Medulla oblongata (tissue), 1 donor: ENCODE measurements around the gene SRD5A1.
"Not testable (repeated sequence)": the region's sequence is repeated elsewhere in the genome, so short reads cannot be mapped to it uniquely, and the experiment has no call there.

Source experiments
- DNase-seq: peaks from one replicate; pipeline ENCODE4 v3.0.0-alpha.2; 2015; ENCODE audit errors: extremely low spot score

The SRD5A1 gene

DNA sequence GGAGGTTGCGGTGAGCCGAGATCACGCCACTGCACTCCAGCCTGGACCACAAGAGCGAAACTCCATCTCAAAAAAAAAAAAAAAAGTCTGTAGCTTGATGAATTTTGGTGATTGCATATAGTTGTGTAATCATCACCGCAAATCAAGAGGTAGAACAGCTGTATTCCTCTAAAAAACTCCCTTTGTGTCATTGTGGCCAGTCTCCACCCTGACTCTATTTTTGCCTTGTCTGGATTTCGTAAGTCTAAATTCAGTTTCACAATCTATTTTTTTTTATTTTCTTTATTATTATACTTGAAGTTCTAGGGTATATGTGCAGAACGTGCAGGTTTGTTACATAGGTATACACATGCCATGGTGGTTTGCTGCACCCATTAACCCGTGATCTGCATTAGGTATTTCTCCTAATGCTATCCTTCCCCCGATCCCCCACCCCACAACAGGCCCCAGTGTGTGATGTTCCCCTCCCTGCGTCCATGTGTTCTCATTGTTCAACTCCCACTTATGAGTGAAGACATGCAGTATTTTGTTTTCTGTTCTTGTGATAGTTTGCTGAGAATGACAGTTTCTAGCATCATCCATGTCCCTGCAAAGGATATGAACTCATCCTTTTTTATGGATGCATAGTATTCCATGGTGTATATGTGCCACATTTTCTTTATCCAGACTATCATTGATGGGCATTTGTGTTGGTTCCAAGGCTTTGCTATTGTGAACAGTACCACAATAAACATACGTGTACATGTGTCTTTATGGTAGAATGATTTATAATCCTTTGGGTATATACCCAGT, 12.5 kb downstream of the SRD5A1 start:
- DNase-seq: not testable (repeated sequence)

DNA sequence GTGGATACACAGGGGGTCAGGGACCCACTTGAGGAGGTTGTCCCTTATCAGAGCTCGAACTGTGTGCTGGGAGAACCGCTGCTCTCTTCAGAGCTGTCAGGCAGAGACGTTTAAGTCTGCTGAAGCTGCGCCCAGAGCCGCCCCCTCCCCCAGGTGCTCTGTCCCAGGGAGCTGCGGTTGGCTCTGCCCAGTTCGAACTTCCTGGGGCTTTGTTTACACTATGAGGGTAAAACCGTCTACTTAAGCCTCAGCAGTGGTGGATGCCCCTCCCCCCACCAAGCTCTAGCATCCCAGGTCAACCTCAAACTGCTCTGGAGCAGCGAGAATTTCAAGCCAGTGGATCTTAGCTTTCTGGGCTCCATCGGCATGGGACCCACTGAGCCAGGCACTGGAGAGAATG, 15.9 kb downstream of the SRD5A1 start:
- DNase-seq: no peak

DNA sequence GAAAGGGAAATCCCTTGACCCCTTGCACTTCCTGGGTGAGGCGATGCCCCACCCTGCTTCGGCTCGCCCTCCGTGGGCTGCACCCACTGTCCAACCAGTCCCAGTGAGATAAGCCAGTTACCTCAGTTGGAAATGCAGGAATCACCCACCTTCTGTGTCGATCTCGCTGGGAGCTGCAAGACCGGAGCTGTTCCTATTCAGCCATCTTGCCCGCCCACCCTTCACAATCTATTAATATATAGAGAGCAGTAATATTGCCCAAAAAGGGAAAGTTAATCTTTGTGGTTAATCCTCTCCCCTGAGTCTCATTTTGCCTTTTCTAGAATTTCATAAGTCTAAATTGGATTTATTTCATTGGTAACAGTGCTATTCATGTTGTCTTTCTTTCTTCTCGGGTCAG, 16.4 kb downstream of the SRD5A1 start:
- no peak for DNase-seq

DNA sequence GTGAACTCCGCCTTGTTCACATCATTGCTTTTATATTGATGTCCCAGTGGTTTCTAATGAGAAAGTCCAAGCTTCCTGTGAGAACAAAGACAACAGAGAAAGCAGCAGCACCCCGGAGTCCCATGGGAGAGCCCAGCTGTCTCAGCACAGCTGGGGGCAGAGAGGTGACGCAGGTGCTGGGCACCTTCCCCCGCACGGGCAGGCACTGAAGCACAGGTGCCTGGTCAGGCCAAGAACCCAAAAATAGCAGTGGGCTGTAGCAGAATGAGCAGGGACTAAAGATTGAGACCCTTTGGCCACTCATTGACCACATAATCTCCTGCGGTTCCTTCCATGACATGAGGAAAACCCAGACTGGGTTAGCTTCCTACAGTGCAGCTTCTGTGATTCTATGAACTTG, 18.8 kb downstream of the SRD5A1 start:
- DNase-seq: no peak

DNA sequence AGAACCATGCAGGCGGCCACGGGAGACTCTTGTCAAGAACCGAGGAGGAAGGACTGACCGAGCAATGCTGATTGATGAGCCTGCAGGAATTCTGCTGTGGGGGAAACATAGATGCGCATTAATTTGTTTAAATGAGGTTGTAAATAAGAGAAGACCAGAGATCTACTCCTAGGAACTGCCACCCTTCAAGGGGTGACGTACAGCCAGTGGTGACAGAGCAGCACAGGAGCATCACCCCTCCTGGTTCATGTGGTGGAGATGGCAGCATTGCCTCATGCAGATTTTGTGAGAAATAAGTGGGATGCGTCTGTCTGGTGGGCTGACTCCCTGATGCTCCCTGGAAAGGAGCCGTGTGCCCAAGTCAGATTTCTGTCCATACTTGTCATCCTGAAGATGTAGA, 22.2 kb downstream of the SRD5A1 start:
- DNase-seq: no peak

DNA sequence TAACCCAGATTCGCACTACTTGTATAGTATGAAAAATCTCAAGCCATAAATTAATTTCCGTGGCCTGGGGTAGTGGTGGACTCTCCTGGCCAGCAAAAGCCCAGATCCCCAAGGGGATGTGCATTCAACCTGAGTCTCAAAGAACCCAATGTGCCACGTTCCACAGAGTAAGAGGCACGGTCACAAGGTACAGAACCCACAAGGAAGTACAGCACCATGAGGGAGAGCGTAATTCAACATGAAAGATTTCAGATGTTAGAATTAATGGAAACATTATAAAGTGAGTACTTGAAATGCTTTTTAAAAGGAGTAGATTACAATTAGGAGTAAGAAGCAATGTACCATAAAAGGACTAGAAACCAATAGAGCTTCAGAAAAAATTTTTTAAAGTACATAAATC, 23.4 kb downstream of the SRD5A1 start:
- DNase-seq: no peak

DNA sequence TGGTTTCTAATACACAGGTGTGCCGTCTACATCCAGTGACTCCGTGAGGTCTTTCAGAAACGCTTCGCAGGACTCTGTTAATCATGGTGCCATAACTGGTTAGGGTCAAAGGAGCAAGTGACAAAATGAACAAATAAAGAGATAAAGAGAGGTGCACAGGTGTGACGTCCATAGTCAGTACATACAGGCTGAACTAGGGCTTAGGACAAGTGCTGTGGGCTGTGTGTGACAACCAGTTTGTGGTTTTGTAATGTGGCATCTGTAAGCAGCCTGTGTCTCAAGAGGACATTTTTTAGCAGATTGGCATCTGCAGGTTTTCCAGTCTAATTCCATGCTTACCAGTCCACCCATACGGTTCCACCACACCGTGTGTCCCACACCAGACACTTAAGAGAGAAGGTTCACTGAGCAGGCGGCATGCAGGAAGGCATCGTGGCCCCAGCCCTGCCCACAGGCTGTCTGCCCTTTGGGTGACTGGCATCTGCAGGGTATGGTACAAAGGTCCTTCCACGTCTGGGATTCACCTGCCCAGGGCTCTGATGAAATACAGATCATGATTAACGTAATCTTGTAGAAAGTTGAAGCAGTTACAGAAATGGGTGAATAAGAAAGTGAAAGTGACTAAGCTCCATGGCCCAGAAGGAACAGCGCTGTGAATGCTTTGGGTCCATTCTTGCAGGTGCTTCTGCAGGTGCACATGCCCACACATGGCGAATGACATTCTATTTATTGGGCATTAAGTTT, 26.9 kb downstream of the SRD5A1 start:
- DNase-seq: no peak

DNA sequence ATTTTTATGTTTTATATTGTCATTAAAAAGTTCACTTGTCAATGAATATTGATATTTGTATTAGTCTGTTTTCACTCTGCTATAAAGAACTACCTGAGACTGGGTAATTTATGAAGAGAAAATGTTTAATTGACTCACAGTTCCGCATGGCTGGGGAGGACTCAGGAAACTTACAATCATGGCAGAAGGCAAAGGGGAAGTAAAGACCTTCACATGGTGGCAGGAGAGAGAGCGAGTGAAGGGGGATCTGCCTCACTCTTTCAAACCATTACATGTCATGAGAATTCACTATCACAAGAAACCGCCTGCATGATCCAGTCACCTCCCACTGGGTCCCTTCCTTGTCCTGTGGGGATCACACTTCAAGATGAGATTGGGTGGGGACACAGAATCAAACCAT, 27.4 kb downstream of the SRD5A1 start:
- DNase-seq: no peak

DNA sequence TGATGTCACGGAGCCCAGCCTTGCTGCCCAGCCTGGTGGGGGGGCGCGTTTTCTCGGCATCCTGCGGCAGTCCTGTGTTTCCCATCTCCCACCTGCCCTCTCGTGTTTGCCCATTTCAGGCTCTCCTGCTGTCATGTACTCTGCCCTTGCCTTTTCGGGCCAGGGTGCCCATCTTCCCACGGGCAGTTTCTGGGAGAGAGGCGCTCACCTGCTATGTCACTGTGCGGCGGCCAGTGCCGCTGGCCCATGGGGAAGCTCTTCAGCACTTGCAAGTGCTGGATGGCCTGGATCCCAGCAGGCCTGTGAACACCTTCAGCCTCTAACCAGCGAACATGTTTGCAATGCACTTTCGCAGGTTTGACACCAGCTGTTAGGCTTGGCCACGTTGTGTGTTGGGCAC, 33.5 kb downstream of the SRD5A1 start:
- DNase-seq: no peak

DNA sequence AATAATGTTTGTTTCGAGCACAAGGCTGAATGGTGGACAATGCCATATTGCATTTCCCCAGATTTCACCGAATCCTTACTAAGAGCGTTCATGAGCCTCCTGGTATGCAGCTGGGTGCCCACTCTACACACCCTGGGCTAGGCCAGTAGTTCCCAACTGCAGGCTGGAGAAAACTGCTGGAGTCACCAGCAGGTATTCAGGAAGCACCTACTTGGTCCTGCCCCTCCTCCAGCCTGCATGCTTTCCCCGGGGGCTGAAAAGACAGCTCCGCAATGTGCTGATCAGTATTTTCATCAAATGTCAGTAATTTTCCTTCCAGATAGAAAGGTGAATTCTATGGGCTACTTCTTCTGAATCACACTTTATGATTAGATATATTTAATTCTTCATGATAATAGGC, 34.4 kb downstream of the SRD5A1 start:
- DNase-seq: no peak

DNA sequence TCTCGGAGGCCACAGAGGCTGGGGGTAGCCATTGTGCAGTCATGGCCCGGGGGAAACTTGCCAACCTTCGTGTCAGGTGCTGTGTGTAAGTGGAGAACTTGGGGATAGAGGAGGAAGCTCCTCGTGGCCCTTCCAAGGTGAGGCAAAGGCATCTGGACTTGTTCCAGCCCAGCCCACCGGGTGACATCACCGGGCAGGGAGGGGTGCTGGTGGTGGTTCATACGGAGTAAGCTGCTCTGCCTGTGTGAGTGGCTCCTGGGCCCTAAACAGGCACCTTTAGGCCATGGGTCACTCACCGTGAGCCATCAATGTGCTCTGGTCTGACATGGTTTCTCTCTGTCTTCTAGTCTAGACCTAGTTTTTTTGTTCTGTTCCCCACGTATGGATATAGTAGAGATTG, 35.5 kb downstream of the SRD5A1 start:
- not testable (repeated sequence) for DNase-seq

DNA sequence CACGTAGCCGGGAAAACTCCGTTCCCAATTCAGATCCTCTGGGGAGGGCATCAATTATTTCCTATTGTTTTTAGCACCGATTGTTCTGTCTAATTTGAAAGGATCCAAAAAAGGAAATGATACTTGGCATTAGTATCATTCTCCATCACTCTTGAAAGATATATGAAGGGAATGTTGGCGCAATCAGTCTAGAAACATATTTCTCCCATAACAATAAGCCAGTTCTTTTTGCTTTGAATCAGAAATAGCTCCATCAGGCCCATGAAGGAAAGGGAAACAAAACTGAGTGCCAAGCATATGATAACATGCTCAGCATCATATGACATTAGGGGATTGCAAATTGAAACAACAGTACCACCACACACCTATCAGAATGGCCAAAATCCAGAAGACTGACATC, 39.8 kb downstream of the SRD5A1 start:
- no peak for DNase-seq

DNA sequence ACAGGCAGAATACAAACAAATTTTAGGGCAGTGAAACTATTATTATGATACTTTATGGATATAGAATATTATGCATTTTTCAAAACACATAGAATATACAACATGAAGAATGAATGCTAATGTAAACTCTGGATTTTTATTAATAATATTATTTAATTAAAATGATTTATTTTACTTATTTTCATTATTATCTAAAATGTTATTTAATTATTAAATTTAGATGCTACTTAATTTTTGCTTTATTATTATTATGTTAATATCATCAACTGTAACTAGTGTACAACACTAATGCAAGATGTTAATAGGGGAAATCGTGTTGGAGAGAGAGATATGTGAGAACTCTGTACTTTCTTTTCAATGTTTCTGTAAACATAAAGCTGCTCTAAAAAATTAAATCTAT, 40.7 kb downstream of the SRD5A1 start:
- DNase-seq: no peak

DNA sequence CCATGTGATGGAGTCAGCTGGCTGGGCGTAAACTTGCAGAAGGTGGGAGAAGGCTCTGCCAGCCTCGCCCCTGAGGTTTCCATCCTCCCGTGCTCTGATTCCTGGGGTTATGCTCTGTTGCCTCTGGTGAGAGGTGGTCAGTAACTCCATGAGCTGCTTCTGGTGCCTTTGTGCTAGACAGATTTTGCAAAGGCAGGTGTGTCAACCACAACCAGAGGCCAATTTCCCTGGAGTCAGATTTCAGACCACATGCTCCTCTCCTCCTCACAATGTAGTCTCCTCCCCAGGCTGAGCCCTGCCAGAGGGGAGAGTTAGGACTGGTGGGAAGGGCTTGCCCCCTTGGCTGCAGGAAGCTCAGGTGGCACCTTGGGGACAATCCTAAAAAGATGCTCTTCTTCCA, 41.2 kb downstream of the SRD5A1 start:
- DNase-seq: no peak

DNA sequence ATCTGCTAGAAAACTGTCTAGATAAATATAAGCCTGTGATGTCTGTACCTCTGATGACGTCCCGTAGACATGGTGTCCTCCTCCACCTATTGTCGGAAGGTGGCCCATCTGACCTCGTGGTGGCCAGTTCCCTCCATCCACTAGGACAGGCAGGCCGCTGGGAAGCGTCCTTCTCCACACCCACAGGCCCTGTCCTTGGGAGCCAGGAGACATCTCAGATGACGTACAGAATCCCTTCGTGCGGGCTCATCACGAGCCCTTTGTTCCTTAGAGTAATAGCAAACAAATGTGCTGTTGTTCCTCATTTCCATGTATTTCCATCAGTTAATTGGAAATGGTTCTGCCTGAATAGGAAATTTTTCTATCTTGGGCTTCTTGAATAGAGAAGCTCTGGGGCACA, 41.6 kb downstream of the SRD5A1 start:
- peak; percentile 10 for DNase-seq

DNA sequence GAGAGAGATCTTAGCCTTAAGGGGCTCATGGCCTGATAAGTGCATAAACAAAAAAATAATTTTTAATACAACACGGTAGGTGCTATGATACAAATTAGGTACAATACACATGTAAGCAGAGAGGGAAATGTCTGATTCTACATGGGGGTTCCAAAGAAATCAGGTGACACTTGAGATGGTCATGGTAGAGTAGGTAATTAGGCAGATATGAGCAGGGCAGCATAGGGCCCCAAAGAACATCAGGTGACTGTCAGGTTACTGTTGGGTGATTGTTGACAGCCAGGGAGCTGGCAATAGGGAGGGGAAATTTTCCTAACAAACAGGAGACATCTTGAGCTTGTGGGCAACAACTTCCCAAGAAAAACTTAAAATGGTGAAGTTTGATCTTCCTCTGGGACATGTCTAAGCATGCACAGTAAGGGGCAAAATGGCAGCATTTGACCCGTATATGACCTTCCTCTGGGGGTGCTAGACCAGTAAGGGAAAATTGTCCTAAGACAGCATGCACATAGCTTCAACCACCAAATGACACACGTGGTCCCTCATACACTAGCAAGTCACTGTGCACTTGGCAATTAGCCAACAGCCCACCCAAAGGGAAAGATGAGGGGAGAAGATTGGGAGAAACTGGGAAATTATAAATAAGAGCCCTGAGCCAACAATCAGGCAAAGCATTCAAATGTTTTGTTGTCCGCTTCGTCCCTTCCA, 42.7 kb downstream of the SRD5A1 start:
- DNase-seq: no peak

DNA sequence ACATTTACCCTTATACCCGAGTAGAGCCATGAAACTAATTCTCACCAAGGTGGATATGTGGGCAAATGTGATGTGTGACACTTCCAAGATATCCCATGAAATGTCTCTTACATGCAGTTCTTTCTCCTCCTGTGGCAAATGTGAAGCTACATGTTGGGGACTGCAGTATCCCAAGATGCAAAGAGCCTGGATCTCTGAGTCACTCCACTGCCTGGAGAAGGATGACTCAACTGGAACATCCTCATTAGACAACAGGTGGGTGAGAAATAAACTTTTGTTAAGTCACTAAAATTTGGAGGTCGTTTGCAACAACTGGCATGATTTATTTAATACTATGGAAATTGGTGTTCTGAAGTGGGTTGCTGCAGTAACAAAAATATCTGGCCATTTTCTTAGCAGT, 43.5 kb downstream of the SRD5A1 start:
- no peak for DNase-seq

DNA sequence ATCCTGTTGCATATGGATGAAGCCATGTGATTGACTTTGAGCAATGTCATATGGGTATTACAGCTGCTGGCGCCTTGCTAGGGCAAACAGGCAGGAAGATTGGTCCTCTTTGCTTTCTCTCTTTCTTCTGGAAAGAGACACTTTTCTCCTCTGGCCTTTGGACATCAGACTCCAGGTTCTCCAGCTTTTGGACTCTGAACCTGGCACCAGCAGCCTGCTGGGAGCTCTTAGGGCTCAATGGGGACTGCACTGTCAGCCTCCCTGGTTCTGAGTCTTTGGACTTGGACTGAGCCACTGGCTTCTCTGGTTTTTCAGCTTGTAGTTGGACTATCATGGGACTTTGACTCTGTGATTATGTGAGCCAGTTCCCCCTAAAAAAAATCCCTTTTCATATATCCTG, 45.1 kb downstream of the SRD5A1 start:
- DNase-seq: no peak

DNA sequence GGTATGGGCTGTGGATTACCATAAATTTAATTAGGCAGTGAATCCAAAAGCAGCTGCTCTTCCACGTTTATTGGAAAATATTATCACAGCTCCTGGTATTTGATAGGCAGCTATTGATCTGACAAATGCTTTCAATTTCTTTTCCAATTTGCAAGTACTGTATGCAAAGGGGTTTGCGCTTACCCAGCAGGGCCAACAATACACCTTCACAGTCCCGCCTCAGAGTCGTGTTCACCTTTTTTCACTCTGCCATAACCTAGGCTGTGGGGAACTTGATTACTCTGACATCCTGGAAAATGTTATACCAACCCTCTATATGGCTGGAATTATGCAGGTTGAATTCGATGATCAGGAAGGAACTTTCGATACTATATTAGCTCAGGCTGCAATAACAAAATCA, 47.7 kb downstream of the SRD5A1 start:
- no peak for DNase-seq

DNA sequence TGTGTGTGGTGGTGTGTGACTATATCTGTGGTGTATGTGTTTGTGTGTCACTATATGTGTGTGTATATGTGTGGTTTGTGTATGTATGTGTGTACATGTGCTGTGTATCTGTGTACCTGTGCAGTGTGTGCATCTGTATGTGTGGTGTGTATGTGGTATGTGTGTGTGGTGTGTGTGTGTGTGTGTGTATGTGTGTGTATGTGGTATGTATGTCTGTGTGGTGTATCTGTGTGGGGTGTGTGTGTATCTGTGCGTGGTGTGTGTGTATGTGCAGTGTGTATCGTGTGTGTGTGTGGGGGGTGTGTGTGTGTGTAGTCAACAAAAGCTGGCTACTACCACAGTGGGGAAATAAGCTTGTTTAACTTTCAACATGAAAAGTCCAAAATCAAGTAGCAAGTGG, 48.4 kb downstream of the SRD5A1 start:
- no peak for DNase-seq

DNA sequence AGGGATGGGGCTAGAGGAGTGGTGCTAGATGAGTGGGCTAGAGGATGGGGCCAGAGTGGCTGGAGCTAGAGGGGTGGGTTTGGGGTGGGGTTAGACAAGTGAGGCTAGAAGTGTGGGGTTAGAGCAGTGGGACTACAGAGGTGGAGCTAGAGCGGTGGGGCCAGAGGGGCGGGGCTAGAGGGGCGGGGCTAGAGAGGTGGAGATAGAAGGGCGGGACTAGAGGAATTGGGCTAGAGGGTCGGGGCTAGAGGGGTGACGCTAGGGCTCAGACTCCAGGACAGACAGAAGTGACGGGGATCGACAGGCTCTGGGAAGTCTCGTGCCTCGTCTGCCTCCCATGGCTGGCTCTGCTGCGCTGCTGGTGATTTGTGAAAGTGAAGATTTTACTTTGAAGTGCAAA, 49.0 kb downstream of the SRD5A1 start:
- DNase-seq: no peak

DNA sequence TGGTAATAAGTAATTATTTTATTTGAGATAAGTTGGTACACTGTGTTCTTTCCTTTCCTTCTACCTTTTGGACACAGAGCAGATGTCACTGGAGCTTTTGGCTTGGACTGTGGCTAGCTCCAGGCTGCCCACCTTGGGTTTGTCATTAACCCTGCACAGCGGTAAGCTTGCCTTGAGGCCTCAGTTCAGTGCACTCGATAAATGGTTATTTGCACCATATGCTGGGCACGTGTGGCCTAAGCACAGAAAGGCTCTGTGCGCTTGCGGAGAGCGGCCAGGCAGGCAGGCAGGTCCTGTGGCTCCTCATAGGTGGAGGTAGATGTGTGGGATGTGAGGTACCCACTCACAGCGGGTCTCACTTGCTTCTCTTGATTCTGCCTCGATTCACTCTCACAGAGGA, 50.0 kb downstream of the SRD5A1 start:
- no peak for DNase-seq

DNA sequence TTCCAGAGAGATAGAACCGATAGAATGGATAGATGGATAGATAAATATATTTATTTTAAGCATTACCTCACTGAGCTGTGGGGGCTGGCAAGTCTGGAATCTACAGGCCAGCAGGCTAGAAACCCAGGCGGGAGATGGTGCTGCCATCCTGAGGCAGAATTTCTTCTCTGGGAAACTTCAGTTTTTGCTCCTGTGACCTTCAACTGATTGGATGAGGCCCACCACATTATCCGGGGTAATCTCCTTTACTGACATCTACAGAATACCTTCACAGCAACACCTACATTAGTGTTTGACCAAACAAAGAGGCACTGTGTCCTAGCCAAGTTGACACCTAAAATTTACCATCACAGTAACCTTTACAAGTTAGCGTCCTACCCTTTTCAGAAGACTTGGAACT, 50.8 kb downstream of the SRD5A1 start:
- no peak for DNase-seq
